HAP-1 (cell line): ENCODE data around the gene ADORA2A.
"Not testable (repeated sequence)": the region's sequence is repeated elsewhere in the genome, so short reads cannot be mapped to it uniquely, and the experiment has no call there.

Experiments
- DNase-seq, 2 experiments: peaks; one replicate each; pipeline ENCODE4 v3.0.0-alpha.2; 2016 to 2020; ENCODE audit warnings: low spot score in 2 of 2
- H3K27me3 ChIP-seq: fragments of 250-450 bp; sonication (Bioruptor Pico); 2 replicates; pipeline ENCODE4 v1.5.1; 2020; ENCODE audit warnings: low read depth, mild to moderate bottlenecking, moderate library complexity
- H3K36me3 ChIP-seq: fragments of 250-450 bp; sonication (Bioruptor Pico); replicated peaks from 2 replicates; pipeline ENCODE4 v1.5.1; 2020; ENCODE audit warnings: mild to moderate bottlenecking
- H3K4me1 ChIP-seq: fragments of 250-450 bp; sonication (Bioruptor Pico); 2 replicates; pipeline ENCODE4 v1.5.1; 2020; ENCODE audit warnings: mild to moderate bottlenecking
- H3K4me3 ChIP-seq: fragments of 250-450 bp; sonication (Bioruptor Pico); 2 replicates; pipeline ENCODE4 v1.5.1; 2020; ENCODE audit warnings: mild to moderate bottlenecking, moderate library complexity
- H3K9me3 ChIP-seq: fragments of 250-450 bp; sonication (Bioruptor Pico); 2 replicates; pipeline ENCODE4 v1.5.1; 2020; ENCODE audit warnings: mild to moderate bottlenecking, moderate library complexity
- in situ Hi-C: fragments of 300-500 bp; cut with MboI; formaldehyde crosslinking; loops from 3 replicates; pipeline ENCODE4 v1.14.3; 2020; ENCODE audit warnings: low sequenced_read_pairs, inconsistent platforms, mixed read lengths

ADORA2A gene

GRCh38 chr22:24471570-24471969 is 44.2 kb downstream of the ADORA2A start:
- Histone ChIP-seq H3K4me3 (no peak overlapping the region), H3K36me3 (no peaks in the 10 kb centered on the region), H3K4me1 (no peaks in the 10 kb centered on the region), H3K27me3 (no peaks in the 10 kb centered on the region), H3K9me3 (no peaks in the 10 kb centered on the region)
- in situ Hi-C loops, result no loop called here
- no peak for DNase-seq

DNA sequence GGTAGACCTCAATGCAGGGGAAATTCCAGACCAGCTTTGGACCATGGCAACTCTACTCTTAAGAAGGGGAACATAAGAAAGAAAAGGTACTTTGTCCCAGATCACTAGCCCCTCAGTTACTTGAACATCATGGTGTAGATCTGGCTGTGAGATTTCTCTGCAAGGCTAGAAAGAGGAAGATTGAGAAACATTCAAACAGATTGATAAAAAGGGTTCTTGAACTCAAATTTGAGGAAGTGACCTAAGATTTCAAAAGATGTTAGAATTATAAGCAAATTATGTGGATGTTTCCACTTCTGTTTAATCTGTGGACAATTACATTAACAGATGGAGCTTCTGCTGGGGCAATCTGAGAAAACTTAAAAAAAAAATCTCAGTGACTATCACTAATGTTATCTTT is 45.9 kb downstream of the ADORA2A start:
- no peaks in the 10 kb centered on the region for H3K36me3 ChIP-seq
- no peaks in the 10 kb centered on the region for H3K4me1 ChIP-seq
- in situ Hi-C loops, result no loop called here
- H3K4me3 ChIP-seq, result no peak overlapping the region
- no peaks in the 10 kb centered on the region for H3K9me3 ChIP-seq
- no peak for DNase-seq
- no peaks in the 10 kb centered on the region for H3K27me3 ChIP-seq

GRCh38 chr22:24474221-24474620 is 46.8 kb downstream of the ADORA2A start:
- H3K4me3 ChIP-seq, result no peak overlapping the region
- in situ Hi-C loops, result no loop called here
- no peaks in the 10 kb centered on the region for H3K36me3 ChIP-seq
- no peaks in the 10 kb centered on the region for H3K27me3 ChIP-seq
- no peaks in the 10 kb centered on the region for H3K4me1 ChIP-seq
- H3K9me3 ChIP-seq, result no peaks in the 10 kb centered on the region
- DNase-seq, result no peak

GRCh38 chr22:24474649-24475255 is 47.4 kb downstream of the ADORA2A start:
- in situ Hi-C loops, result no loop called here
- H3K27me3 ChIP-seq, result no peaks in the 10 kb centered on the region
- DNase-seq, result no peak

DNA sequence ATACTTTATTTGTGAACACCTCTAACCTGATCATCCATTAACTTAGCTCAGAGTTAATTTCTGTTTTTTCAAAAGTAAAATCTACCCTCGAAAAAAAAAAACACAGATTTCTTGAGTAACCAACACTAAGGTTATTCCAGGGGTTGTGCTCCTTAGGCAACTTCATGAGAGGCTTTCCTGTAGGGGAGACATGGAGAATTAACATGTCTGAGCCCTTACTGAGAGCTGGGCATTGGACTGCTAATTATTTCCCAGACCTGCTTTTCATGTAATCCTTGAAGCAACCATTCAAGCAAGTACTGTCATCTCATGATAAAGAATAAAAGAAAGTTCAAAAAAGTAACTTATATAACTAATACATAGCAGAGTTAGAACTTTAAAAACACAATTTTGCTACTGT is 54.2 kb downstream of the ADORA2A start:
- Histone ChIP-seq H3K36me3 (no peaks in the 10 kb centered on the region), H3K9me3 (no peaks in the 10 kb centered on the region), H3K27me3 (no peaks in the 10 kb centered on the region), H3K4me3 (no peak overlapping the region), H3K4me1 (no peaks in the 10 kb centered on the region)
- in situ Hi-C loops, result no loop called here
- DNase-seq, result no peak

More at GRCh38 chr22:24474649-24475255, 47.4 kb downstream of the ADORA2A start:
- Histone ChIP-seq H3K4me3 (no peak overlapping the region), H3K9me3 (no peaks in the 10 kb centered on the region), H3K4me1 (no peaks in the 10 kb centered on the region), H3K36me3 (no peaks in the 10 kb centered on the region)

- Histone ChIP-seq H3K9me3 (no peaks in the 10 kb centered on the region), H3K4me1 (no peaks in the 10 kb centered on the region), H3K4me3 (no peak overlapping the region), H3K36me3 (no peaks in the 10 kb centered on the region), H3K27me3 (no peaks in the 10 kb centered on the region)
- in situ Hi-C loops, result no loop called here
- DNase-seq, result no peak
Observed at GRCh38 chr22:24482575-24482974, 55.2 kb downstream of the ADORA2A start.

DNA sequence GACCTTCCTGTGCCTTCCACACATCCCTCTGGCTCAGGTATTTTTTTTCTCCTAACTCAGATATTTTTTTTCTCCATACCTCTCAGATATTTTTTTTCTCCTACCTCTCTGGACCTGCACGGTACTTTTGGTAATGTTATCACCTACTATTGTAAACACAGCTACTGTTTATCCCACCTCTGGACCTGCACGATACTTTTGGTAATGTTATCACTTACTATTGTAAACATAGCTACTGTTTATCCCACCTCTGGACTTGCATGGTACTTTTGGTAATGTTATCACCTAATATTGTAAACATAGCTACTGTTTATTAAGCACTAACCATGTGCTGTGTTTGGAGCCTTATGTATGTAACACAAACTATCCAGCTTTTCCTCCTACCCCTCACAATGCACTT is 55.6 kb downstream of the ADORA2A start:
- Histone ChIP-seq H3K4me1 (no peaks in the 10 kb centered on the region), H3K27me3 (no peaks in the 10 kb centered on the region), H3K9me3 (no peaks in the 10 kb centered on the region), H3K4me3 (no peak overlapping the region), H3K36me3 (no peaks in the 10 kb centered on the region)
- in situ Hi-C loops, result no loop called here
- no peak for DNase-seq

DNA sequence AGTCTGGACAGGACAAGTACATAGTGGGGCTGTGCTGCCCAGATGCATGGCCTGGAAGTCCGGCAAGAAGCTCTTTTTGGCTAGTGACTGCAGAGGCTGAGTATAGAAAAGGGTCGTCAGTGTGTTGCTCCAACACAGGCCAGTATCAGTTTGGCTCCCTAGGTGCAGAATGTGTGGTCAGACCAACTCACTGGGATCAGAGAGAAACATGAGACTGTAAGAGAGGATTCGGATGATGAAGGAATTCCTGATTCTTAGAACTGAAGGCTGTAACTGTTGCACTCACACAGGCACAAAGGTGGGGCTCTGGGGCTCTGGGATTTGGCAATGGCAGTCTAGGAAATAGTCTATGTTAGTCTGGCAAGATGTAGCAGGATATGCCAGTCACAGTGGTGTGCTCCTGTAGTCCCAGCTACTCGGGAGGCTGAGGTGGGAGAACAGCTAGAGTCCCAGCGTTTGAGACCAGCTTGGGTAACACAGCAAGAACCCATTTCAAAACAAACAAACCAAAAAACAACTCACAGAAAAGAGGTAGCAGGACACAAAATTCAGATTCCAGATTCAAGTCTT is 56.7 kb downstream of the ADORA2A start:
- in situ Hi-C loops, result no loop called here
- no peak for DNase-seq
- H3K27me3 ChIP-seq, result no peaks in the 10 kb centered on the region
- H3K4me1 ChIP-seq, result no peaks in the 10 kb centered on the region
- H3K9me3 ChIP-seq, result no peaks in the 10 kb centered on the region
- no peak overlapping the region for H3K4me3 ChIP-seq
- H3K36me3 ChIP-seq, result no peaks in the 10 kb centered on the region

DNA sequence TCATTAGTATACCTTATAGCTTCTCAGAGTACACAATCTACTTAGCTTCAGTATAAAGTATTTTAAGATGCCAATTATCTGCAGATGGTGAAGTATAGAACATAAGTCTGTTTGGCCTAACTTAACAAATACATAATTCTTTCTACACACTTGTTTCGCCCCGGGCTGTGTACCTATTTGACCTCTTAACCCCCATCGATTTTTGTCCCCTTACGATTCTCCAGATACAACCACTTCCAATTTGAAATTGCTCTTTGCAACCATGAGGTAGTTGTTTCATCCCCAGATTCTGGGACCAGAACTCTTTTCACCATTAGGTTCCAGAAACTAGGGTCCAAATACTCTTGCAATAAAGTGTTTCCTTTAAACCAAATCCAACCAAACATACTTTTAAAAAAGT is 57.8 kb downstream of the ADORA2A start:
- no peaks in the 10 kb centered on the region for H3K4me1 ChIP-seq
- no peaks in the 10 kb centered on the region for H3K9me3 ChIP-seq
- in situ Hi-C loops, result no loop called here
- no peaks in the 10 kb centered on the region for H3K27me3 ChIP-seq
- H3K36me3 ChIP-seq, result no peaks in the 10 kb centered on the region
- DNase-seq, result no peak
- no peak overlapping the region for H3K4me3 ChIP-seq

DNA sequence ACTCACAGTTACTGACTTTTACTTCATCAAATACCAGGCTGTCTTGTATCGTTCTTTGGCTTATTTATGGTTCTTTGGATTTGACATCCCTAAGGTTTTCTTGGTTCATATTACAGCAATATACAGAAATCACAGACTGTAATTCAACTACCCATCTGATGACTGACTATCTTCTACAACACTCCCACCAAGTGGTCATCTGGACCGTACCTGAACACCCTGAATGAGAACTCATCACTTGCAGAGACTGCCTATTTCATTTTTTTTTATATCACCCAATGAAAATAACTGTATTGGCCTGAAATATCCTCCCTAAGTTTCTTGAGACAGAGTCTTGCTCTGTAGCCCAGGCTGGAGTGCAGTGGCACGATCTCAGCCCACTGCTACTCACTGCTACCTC is 58.2 kb downstream of the ADORA2A start:
- Histone ChIP-seq H3K27me3 (no peaks in the 10 kb centered on the region), H3K4me1 (no peaks in the 10 kb centered on the region), H3K9me3 (no peaks in the 10 kb centered on the region), H3K4me3 (no peak overlapping the region), H3K36me3 (no peaks in the 10 kb centered on the region)
- no peak for DNase-seq
- in situ Hi-C loops, result no loop called here

GRCh38 chr22:24486501-24486921 is 59.1 kb downstream of the ADORA2A start:
- H3K4me1 ChIP-seq, result no peaks in the 10 kb centered on the region
- H3K36me3 ChIP-seq, result no peaks in the 10 kb centered on the region
- no peaks in the 10 kb centered on the region for H3K9me3 ChIP-seq
- in situ Hi-C loops, result no loop called here
- H3K4me3 ChIP-seq, result no peak overlapping the region
- no peak for DNase-seq
- no peaks in the 10 kb centered on the region for H3K27me3 ChIP-seq

GRCh38 chr22:24489011-24489410 is 61.6 kb downstream of the ADORA2A start:
- H3K9me3 ChIP-seq, result no peaks in the 10 kb centered on the region
- H3K36me3 ChIP-seq, result no peaks in the 10 kb centered on the region
- H3K27me3 ChIP-seq, result no peaks in the 10 kb centered on the region; the same call in 1 of the 2 replicates
- no peak overlapping the region for H3K4me3 ChIP-seq
- H3K4me1 ChIP-seq, result no peaks in the 10 kb centered on the region
- in situ Hi-C loops, result no loop called here
- no peak for DNase-seq

DNA sequence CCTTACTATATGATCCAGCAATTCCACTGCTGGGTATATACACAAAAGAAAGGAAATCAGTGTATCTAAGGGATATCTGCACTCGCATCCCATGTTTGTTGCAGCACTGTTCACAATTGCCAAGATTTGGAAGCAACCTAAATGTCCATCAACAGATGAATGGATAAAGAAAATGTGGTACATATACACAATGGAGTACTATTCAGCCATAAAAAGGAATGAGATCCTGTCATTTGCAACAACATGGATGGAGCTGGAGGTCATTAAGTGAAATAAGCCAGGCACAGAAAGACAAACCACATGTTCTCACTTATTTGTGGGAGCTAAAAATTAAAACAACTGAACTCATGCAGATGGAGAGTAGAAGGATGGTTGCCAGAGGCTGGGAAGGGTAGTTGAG is 62.0 kb downstream of the ADORA2A start:
- H3K9me3 ChIP-seq, H3K36me3 ChIP-seq, H3K4me3 ChIP-seq, H3K4me1 ChIP-seq, H3K27me3 ChIP-seq, in situ Hi-C loops, DNase-seq: not testable (repeated sequence)
